ENCODE measurements around the gene TGFBR3. TPM values are rescaled to one million over a fixed set of nuclear protein-coding genes. Genes with fewer than 3 reads are reported as not detected.

The TGFBR3 gene
- total RNA-seq, 1 experiment from 2014 or later = 3.1 TPM

DNA sequence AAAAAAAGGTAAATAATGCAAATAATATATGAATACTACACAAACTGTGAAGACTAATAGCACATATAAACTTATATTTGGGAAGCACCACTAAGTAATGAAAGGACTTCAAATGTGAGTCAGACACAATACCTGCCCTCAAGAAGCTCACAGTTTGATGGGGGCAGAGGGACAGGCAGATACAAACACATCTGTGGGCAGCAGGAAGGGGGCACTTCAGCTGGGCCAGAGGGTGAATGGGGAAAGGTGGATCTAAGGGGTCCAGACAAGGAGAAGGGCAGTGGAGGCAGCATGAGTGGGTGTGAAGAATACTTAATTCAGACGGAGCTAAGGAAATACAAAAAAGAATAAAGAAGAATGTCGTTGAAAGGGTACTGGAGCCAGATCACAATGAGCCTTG is 114.2 kb downstream of the TGFBR3 start:
- Histone ChIP-seq H3K4me3 (ENCODE audit: low read depth, low read length, poor library complexity, severe bottlenecking) (no peak overlapping the region), H3K27ac (ENCODE audit: low read depth, low read length, poor library complexity, severe bottlenecking) (no peak overlapping the region), H3K36me3 (ENCODE audit: insufficient read depth, low read length, poor library complexity, severe bottlenecking) (no peaks in the 10 kb centered on the region), H3K4me1 (ENCODE audit: insufficient read depth, low read length, poor library complexity, severe bottlenecking) (no peaks in the 10 kb centered on the region), H3K9me3 (ENCODE audit: low read depth, low read length, poor library complexity, severe bottlenecking) (no peaks in the 10 kb centered on the region), H3K27me3 (replicated peaks; ENCODE audit: insufficient read depth, low read depth, low read length, poor library complexity) (no peaks in the 10 kb centered on the region)
- CTCF ChIA-PET = no interaction called here
- no TSS peak for BruUV-seq (replicated peaks)
- POLR2A ChIA-PET (ENCODE audit: low non-redundant PET) = no interaction called here
- TF ChIP-seq CTCF (conservative IDR thresholded peaks at IDR 0.05; ENCODE audit: low read depth, low read length) (no peak), EZH2 (IDR thresholded peaks at IDR 0.05; ENCODE audit: borderline replicate concordance, low read depth, low read length, poor library complexity, severe bottlenecking) (no peak)
- intact Hi-C loops (cut with micrococcal nuclease; ENCODE audit: unreplicated experiment) = no loop called here
- DNase-seq (ENCODE audit: low spot score) = no peak

DNA sequence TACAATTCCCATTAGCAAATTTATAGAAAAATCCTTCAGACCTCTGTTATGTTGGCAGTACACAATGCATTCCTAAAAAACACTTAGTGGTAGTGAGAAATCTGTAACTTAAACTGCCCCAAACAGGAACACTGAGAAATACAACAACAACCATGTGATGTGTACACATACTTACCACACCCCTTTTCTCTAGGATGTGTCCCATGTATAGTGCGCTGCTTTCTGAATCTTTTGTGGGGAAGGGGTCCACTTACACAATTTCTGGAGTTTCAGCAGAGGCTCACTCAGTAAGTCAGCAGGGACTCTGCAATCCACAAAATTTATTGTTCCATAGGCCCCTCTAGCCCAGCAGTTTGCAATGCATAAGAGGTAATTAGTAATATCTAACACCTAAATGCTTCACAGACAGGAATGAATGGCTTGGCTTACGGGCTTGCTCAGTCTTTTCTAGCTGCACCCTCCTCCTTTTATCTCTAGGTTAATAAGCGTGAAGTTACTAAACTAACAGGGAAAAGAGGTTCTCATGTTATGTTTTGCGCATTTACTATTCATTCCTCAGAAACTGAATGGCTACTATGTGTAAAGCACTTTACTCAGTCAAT is 115.2 kb downstream of the TGFBR3 start:
- Histone ChIP-seq H3K27ac (ENCODE audit: low read depth, low read length, poor library complexity, severe bottlenecking) (no peak overlapping the region), H3K4me3 (ENCODE audit: low read depth, low read length, poor library complexity, severe bottlenecking) (no peak overlapping the region), H3K9me3 (ENCODE audit: low read depth, low read length, poor library complexity, severe bottlenecking) (no peaks in the 10 kb centered on the region), H3K27me3 (replicated peaks; ENCODE audit: insufficient read depth, low read depth, low read length, poor library complexity) (no peaks in the 10 kb centered on the region), H3K36me3 (ENCODE audit: insufficient read depth, low read length, poor library complexity, severe bottlenecking) (no peaks in the 10 kb centered on the region), H3K4me1 (ENCODE audit: insufficient read depth, low read length, poor library complexity, severe bottlenecking) (no peaks in the 10 kb centered on the region)
- POLR2A ChIA-PET (ENCODE audit: low non-redundant PET) = no interaction called here
- intact Hi-C loops (cut with micrococcal nuclease; ENCODE audit: unreplicated experiment) = no loop called here
- CTCF ChIA-PET = no interaction called here
- no peak for DNase-seq (ENCODE audit: low spot score)
- TF ChIP-seq CTCF (conservative IDR thresholded peaks at IDR 0.05; ENCODE audit: low read depth, low read length) = no peak
- TF ChIP-seq EZH2 (IDR thresholded peaks at IDR 0.05; ENCODE audit: borderline replicate concordance, low read depth, low read length, poor library complexity, severe bottlenecking) = no peak
- no TSS peak for BruUV-seq (replicated peaks)

DNA sequence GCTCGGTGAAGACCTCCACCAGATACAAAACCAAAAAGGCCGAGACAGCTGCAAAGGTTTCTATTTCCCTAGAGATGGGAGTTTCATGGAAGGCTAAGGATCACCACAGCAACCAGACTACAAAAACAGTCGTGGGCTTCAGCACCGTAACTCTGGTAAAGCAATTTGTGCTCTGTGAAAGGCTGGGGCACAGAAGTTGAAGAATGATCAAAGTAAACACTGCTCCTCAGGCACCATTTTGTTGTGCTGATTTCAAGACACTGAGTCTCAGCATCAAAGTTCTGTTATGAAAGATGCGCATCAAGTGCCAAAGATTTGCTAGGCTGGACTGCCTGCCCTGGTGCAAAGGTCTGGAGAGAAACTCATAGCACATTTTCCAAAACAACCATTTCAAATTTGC is 116.2 kb downstream of the TGFBR3 start:
- no peak for TF ChIP-seq EZH2 (IDR thresholded peaks at IDR 0.05; ENCODE audit: borderline replicate concordance, low read depth, low read length, poor library complexity, severe bottlenecking)
- no peak for DNase-seq (ENCODE audit: low spot score)
- no TSS peak for BruUV-seq (replicated peaks)
- H3K4me3 ChIP-seq (ENCODE audit: low read depth, low read length, poor library complexity, severe bottlenecking) = no peak overlapping the region
- H3K4me1 ChIP-seq (ENCODE audit: insufficient read depth, low read length, poor library complexity, severe bottlenecking) = no peaks in the 10 kb centered on the region
- ChIA-PET CTCF (no interaction called here), POLR2A (ENCODE audit: low non-redundant PET) (no interaction called here)
- intact Hi-C loops (cut with micrococcal nuclease; ENCODE audit: unreplicated experiment) = no loop called here
- no peaks in the 10 kb centered on the region for H3K27me3 ChIP-seq (replicated peaks; ENCODE audit: insufficient read depth, low read depth, low read length, poor library complexity)
- H3K36me3 ChIP-seq (ENCODE audit: insufficient read depth, low read length, poor library complexity, severe bottlenecking) = no peaks in the 10 kb centered on the region
- H3K9me3 ChIP-seq (ENCODE audit: low read depth, low read length, poor library complexity, severe bottlenecking) = no peaks in the 10 kb centered on the region
- no peak overlapping the region for H3K27ac ChIP-seq (ENCODE audit: low read depth, low read length, poor library complexity, severe bottlenecking)

Data from A673 (cell line).